NB4 (cell line): ENCODE measurements around the gene LTBP1.

Experiments
- DNase-seq: peaks from one replicate; pipeline ENCODE4 v3.0.0; 2010; ENCODE audit warnings: low read depth
- H3K4me3 ChIP-seq: one replicate; pipeline ENCODE4 v1.5.1; 2011; ENCODE audit warnings: mild to moderate bottlenecking, low read depth, low read length, moderate library complexity
- CTCF ChIP-seq: IDR thresholded peaks from one replicate; pipeline ENCODE4 v1.5.1; 2012; ENCODE audit warnings: low read depth, low read length
- MAX ChIP-seq: IDR thresholded peaks from 2 replicates; pipeline ENCODE4 v1.6.1; 2011; ENCODE audit warnings: low read depth, low read length
- MYC ChIP-seq: IDR thresholded peaks from 2 replicates; pipeline ENCODE4 v1.6.1; 2011; ENCODE audit warnings: low read depth, low read length
- POLR2A ChIP-seq: IDR thresholded peaks from 2 replicates; pipeline ENCODE4 v1.6.1; 2011; ENCODE audit warnings: mild to moderate bottlenecking; ENCODE audit not compliant: insufficient read length; ENCODE audit errors: extremely low read depth

LTBP1 gene

GRCh38 chr2:32947076-32947483, 327 bp downstream of the LTBP1 start:
- H3K4me3 ChIP-seq = no peak overlapping the region
- TF ChIP-seq MAX = no peak
- TF ChIP-seq CTCF = no peak
- no peak for TF ChIP-seq POLR2A
- DNase-seq = no peak

DNA sequence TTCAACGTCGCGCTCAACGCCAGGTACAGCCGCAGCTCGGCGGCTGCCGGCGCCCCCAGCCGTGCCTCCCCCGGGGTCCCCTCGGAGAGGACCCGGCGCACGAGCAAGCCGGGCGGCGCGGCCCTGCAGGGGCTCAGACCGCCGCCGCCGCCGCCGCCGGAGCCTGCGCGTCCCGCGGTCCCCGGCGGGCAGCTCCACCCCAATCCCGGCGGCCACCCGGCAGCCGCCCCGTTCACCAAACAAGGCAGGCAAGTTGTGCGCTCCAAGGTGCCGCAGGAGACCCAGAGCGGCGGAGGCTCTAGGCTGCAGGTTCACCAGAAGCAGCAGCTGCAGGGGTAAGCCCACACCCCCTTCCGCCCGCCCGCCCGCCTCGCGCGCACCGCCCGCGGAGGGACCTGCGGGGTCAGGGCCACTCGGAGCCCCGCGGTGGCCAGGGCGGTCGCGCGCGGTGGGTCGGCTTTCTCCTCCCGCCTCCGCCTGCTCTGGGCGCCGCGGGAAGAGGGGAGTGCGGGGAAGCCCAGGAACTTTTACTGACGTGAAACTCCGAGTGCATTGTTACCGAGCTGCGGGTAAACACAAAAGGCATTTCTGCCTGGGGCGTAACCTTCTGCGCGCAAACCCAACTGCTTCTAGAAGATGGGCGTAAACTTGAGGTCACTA, 861 bp downstream of the LTBP1 start:
- TF ChIP-seq POLR2A (no peak), MYC (no peak)
- DNase-seq = peak; percentile 9

GRCh38 chr2:32948266-32948665, 1.5 kb downstream of the LTBP1 start:
- TF ChIP-seq MAX (no peak), CTCF (no peak), MYC (no peak), POLR2A (no peak)
- no peak for DNase-seq
- H3K4me3 ChIP-seq = no peak overlapping the region

More for the DNA sequence above, 861 bp downstream of the LTBP1 start:
- H3K4me3 ChIP-seq = no peak overlapping the region

- no peak for TF ChIP-seq MAX
- no peak for TF ChIP-seq CTCF
- no peak for TF ChIP-seq POLR2A
- TF ChIP-seq MYC = no peak
- no peak for DNase-seq
- no peak overlapping the region for H3K4me3 ChIP-seq
Measured at GRCh38 chr2:32949260-32949659, 2.5 kb downstream of the LTBP1 start.

DNA sequence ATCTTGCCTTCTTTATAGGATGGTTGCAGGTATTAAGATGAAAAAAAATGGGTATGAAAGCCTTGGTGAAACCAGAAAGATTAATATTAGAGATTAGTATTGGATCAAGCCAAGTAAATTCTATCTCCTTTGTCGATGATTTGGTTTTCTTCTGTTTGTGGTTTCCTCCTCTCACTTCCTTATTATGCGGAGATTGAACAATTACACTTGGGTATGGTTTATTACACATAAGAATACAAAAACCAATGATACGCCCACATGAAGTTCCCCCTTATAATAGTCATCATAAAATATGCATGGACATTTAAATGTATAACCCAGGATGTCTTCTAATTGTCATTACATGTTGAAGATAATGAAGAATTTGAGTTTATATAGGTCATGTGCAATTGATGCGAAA, 4.9 kb downstream of the LTBP1 start:
- DNase-seq = no peak
- H3K4me3 ChIP-seq = no peak overlapping the region
- TF ChIP-seq MYC (no peak), POLR2A (no peak), CTCF (no peak), MAX (no peak)

- H3K4me3 ChIP-seq = no peak overlapping the region
- TF ChIP-seq CTCF (no peak), MAX (no peak), POLR2A (no peak), MYC (no peak)
- no peak for DNase-seq
Measured at GRCh38 chr2:32952761-32953476, 6.2 kb downstream of the LTBP1 start.
